ENCODE data around the gene SYNE2.

DNA sequence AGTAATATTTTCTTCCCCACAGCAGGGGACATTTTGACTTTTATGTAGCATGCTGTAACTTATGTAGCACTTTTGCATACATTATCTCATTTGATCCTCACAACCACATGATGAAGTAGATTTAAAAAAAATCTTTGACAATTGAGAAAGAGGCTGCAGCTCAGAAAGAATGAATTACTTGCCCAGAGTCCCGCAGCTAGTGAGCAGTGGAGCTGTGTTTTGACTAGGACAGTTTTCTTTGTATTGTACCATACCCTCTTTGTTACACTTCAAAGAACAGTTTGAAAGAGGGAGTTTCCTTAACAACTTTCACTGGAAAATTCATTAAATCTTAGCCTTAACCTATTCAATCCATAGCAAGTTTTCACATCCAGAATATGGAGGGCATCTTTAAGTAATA is 58.6 kb downstream of the SYNE2 start:
- no peak for TF ChIP-seq POLR2AphosphoS5 (IDR thresholded peaks at IDR 0.05; ENCODE audit: borderline replicate concordance, low read depth, low read length)
- no peak for TF ChIP-seq EZH2 (IDR thresholded peaks at IDR 0.05)
- TF ChIP-seq FOXP2 (optimal IDR thresholded peaks at IDR 0.05; ENCODE audit: control extremely low read depth, extremely low read length, insufficient read depth) = no peak
